ENCODE measurements around the gene GPC1.

Gene GPC1

GRCh38 chr2:240435948-240436682, 652 bp downstream of the GPC1 start:
- CTCF ChIA-PET = interaction anchor here (0.6 to 2.0 kb wide), 6 partner anchors 17 to 372 kb away, joined by 3 to 9 read pairs (median 4); no protein-coding TSS in a partner anchor
- Histone ChIP-seq H3K27ac (ENCODE audit: extremely low read depth, low read depth, low read length) (peak overlapping the region; percentile 65; the same call in 1 of the 2 replicates), H3K4me1 (ENCODE audit: control insufficient read depth, insufficient read depth, low read length) (peaks cover 4% of the 10 kb centered on the region; the same call in 1 of the 2 replicates), H3K4me3 (ENCODE audit: low read depth, low read length) (peak overlapping the region; percentile 60), H3K36me3 (ENCODE audit: control insufficient read depth in 2 of 2, insufficient read depth in 1 of 2, low read length in 2 of 2) (no peaks in the 10 kb centered on the region), H3K9me3 (ENCODE audit: control insufficient read depth, insufficient read depth, low read depth, low read length) (no peaks in the 10 kb centered on the region)
- POLR2A ChIA-PET = interaction anchor here (0.9 to 1.8 kb wide), 2 partner anchors 203 to 204 kb away, joined by 4 to 7 read pairs; no protein-coding TSS in a partner anchor
- TF ChIP-seq ZBTB10 (tag by site-specific recombination; IDR thresholded peaks at IDR 0.05) (no peak), GLIS2 (tag by site-specific recombination; IDR thresholded peaks at IDR 0.05) (0 out of 2 replicates have a peak, but pooled peaks have one; percentile 10), ZNF398 (tag by site-specific recombination; IDR thresholded peaks at IDR 0.05) (no peak), ZNF335 (tag by site-specific recombination; conservative IDR thresholded peaks at IDR 0.05) (peak; percentile 46; the same call in 1 of the 2 replicates), ZBTB26 (tag by site-specific recombination; optimal IDR thresholded peaks at IDR 0.05) (peak; percentile 42), ZBTB8A (tag by site-specific recombination; IDR thresholded peaks at IDR 0.05) (peak; percentile 30; the same call in 1 of the 2 replicates)

GRCh38 chr2:240436683-240437550, 1.5 kb downstream of the GPC1 start:
- POLR2A ChIA-PET = interaction anchor here (0.9 to 1.8 kb wide), 2 partner anchors 204 to 205 kb away, joined by 4 to 7 read pairs; no protein-coding TSS in a partner anchor
- CTCF ChIA-PET = interaction anchor here (0.7 to 2.0 kb wide), 5 partner anchors 17 to 287 kb away, joined by 3 to 9 read pairs (median 5); no protein-coding TSS in a partner anchor

GRCh38 chr2:240437551-240437860, 2.0 kb downstream of the GPC1 start:
- POLR2A ChIA-PET = no interaction called here
- TF ChIP-seq ZNF747 (tag by site-specific recombination; IDR thresholded peaks at IDR 0.05) (no peak), ZNF202 (tag by site-specific recombination; IDR thresholded peaks at IDR 0.05; ENCODE audit: borderline replicate concordance) (no peak), ZNF658 (tag by site-specific recombination; IDR thresholded peaks at IDR 0.05) (no peak), ZNF174 (tag by site-specific recombination; IDR thresholded peaks at IDR 0.05) (no peak), CTCF (tag by site-specific recombination; IDR thresholded peaks at IDR 0.05) (no peak), ZBTB1 (tag by site-specific recombination; IDR thresholded peaks at IDR 0.05) (no peak), ZNF677 (tag by site-specific recombination; IDR thresholded peaks at IDR 0.05) (no peak), ZNF513 (tag by site-specific recombination; IDR thresholded peaks at IDR 0.05) (no peak)
- Histone ChIP-seq H3K9me3 (ENCODE audit: control insufficient read depth, insufficient read depth, low read depth, low read length) (no peaks in the 10 kb centered on the region), H3K4me1 (ENCODE audit: control insufficient read depth, insufficient read depth, low read length) (peaks cover 4% of the 10 kb centered on the region; the same call in 1 of the 2 replicates), H3K4me3 (ENCODE audit: low read depth, low read length) (no peak overlapping the region), H3K27ac (ENCODE audit: extremely low read depth, low read depth, low read length) (no peak overlapping the region), H3K36me3 (ENCODE audit: control insufficient read depth in 2 of 2, insufficient read depth in 1 of 2, low read length in 2 of 2) (no peaks in the 10 kb centered on the region)
- CTCF ChIA-PET = interaction anchor here (2.0 kb wide), 1 partner anchor 206 kb away, joined by 20 read pairs; no protein-coding TSS in a partner anchor

More at GRCh38 chr2:240436683-240437550, 1.5 kb downstream of the GPC1 start:
- H3K4me1 ChIP-seq (ENCODE audit: control insufficient read depth, insufficient read depth, low read length) = peaks cover 4% of the 10 kb centered on the region; the same call in 1 of the 2 replicates
- H3K27ac ChIP-seq (ENCODE audit: extremely low read depth, low read depth, low read length) = no peak overlapping the region
- no peaks in the 10 kb centered on the region for H3K9me3 ChIP-seq (ENCODE audit: control insufficient read depth, insufficient read depth, low read depth, low read length)
- TF ChIP-seq KLF16 (tag by site-specific recombination; IDR thresholded peaks at IDR 0.05) = no peak
- TF ChIP-seq ZNF175 (tag by site-specific recombination; IDR thresholded peaks at IDR 0.05) = no peak
- no peak for TF ChIP-seq ZNF660 (tag by site-specific recombination; IDR thresholded peaks at IDR 0.05)
- 0 out of 2 replicates have a peak, but pooled peaks have one; percentile 32 for TF ChIP-seq ZBTB48 (tag by site-specific recombination; IDR thresholded peaks at IDR 0.05)
- TF ChIP-seq GLIS2 (tag by site-specific recombination; IDR thresholded peaks at IDR 0.05) = peak; percentile 33; the same call in 1 of the 2 replicates
- H3K4me3 ChIP-seq (ENCODE audit: low read depth, low read length) = peak overlapping the region; percentile 60
- no peaks in the 10 kb centered on the region for H3K36me3 ChIP-seq (ENCODE audit: control insufficient read depth in 2 of 2, insufficient read depth in 1 of 2, low read length in 2 of 2)

Measured in HEK293 (cell line).